ENCODE results near the gene GON7.
"Not testable (repeated sequence)": the region's sequence is repeated elsewhere in the genome, so short reads cannot be mapped to it uniquely, and the experiment has no call there.

GON7 gene

GRCh38 chr14:93199031-93199430 is 7.8 kb downstream of the GON7 start:
- DNase-seq = no peak

- DNase-seq = no peak
Measured at GRCh38 chr14:93195316-93195999, 11.4 kb downstream of the GON7 start.

DNA sequence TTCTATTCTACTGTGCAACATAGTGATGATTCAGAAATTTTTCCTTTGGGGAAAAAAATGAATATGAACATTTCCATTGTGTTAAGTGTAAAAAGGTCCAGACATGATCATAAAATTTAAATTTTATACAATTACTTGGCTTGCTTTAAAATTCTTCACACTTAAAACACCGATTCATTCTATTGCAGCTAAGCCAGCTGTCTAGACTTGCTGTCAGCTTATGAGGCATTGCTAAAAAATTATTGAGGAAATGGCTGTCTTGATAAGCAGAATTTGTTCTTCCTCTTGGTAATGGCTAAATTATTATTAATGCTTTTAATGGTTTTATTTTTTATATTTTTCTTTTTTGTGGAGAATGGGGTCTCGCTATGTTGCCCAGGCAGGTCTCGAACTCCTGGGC is 19.9 kb downstream of the GON7 start:
- DNase-seq = no peak

DNA sequence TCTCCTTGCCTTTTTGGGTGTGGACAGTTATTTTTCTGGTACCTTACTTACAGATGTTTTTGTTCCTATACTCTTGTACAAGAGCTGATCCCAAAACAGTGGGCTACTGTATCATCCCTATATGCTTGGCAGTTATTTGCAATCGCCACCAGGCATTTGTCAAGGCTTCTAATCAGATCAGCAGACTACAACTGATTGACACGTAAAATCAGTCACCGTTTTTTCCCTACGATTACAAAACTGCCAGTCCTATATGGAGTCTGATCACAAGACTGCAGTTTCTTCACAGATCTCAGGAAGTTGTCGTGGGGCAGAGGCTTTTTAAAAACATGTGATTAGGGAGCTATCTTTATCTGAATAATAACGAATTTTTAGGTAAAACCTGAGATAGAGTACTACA is 20.4 kb downstream of the GON7 start:
- no peak for DNase-seq

GRCh38 chr14:93185349-93185720 is 21.5 kb downstream of the GON7 start:
- DNase-seq = no peak

DNA sequence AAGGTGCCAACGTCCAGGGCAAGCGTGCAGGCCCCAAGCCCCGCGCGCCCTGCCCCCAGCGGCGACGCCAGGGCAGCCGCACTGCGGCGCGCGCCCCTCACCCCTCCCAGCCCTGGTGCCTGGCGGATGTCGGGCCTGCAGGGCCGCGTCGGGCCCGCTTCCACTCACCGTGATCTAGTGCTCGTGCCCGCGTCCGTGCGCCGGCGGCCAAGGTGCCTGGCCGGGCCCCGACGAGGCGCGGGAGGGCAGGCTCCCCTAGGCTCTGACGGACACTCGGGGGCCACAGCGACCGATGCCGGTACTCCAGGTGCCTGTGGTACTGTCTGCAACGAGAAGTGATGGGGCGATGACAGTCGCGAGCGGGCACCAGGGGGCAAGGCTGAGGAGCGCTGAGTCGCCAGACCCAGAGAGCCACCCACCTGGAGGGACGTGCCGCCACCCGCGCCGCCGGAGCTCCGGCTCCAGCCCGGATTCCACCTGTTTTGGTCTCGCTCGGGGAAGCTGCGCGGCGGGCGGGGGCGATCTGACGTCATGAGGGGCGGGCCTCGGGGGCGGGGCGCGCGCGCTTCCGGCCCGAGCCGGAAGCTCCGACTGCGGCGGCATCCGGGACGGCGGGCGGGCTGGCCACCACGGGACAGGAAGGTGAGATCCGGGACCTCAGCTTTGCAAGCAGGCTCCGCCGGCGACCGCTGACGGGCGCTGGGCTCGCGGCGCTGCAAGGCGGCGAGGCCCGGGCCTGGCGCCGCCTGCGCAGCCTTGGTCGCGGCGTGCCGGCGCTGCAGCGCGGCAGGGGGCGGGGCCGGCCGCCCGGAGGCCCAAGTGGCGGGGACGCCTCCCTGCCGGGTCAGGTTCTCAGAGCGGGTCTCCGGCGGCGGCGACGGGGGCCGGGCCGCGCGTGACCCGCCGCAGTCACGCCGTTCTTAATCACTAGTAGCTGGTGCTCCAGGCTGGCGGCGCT is 22.2 kb downstream of the GON7 start, which contains the start of the genes LYSET and MOAP1:
Gene LYSET, plus strand, starts transcription at position 927 of the 958 bp plus-strand sequence. CDS start 89 bp downstream, outside the sequence.
Gene MOAP1, minus strand, starts transcription at position 507 of the 958 bp plus-strand sequence. CDS start 655 bp downstream, outside the sequence.
- peak; percentile 59 for DNase-seq

DNA sequence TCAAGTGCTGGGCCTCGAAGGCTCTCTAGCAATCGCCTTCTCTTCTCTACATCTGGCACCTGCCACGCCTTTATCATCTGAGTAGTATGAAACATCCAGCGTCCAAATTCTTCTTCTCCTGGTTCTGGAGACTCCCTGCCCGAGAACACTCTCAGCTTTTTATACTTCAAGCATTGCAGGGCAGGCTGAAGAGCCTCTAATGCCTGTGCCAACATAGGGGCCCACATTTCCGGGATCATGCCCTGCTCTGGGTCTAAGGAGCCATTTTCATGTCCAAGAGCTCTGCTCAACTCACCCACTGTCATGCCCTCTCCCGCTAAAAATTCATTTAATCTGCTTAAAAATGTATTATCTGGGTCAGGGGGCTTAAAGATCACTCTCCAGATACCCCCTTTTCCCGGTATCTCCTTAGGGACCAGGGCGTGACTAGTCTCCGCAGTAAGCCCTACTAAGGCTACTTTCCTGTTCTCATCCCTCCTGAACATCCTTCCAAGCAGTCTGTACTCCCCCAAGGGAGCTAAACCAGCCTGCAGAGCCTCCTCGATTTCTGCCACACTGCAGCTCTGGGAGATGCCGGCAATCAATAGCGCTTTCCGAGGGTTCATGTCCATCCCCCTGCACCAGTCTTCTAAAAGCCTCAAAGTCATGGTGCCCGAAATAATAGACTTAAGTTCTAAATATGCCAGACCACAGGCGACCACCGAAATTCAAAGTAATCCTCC is 23.1 kb downstream of the GON7 start:
- DNase-seq = no peak

DNA sequence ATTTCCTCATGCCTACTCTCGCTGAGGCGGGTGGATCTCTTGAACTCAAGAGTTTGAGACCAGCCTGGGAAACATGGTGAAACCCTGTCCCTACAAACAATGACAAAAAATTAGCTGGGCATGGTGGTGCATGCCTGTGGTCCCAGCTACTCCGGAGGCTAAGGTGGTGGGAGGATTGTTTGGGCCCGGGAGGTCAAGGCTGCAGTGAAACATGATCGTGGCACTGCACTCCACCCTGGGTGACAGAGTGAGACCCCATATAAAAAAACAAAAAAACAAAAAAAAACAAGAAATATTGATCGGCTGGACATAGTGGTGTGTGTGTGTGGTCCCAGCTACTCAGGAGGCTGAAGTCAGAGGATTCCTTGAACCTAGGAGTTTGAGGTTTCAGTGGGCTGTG is 31.4 kb downstream of the GON7 start:
- DNase-seq = no peak

DNA sequence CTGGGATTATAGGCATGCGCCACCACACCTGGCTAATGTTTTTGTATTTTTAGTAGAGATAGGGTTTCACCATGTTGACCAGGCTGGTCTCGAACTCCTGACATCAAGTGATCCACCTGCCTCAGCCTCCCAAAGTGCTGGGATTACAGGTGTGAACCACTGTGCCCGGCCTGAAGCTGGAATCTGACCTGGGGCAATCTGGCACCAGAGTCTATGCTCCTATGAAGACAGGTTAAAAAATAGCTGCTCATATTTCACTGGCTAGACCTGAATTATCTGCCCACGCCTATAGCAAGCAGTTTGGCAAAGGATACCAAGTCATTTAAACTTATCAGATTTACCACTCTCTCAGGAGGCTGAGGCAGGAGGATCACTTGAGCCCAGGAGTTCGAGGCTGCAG is 32.1 kb downstream of the GON7 start:
- not testable (repeated sequence) for DNase-seq

- DNase-seq = no peak
Measured at GRCh38 chr14:93173943-93174395, 32.9 kb downstream of the GON7 start.

- DNase-seq = no peak
Measured at GRCh38 chr14:93171376-93171775, 35.5 kb downstream of the GON7 start.

DNA sequence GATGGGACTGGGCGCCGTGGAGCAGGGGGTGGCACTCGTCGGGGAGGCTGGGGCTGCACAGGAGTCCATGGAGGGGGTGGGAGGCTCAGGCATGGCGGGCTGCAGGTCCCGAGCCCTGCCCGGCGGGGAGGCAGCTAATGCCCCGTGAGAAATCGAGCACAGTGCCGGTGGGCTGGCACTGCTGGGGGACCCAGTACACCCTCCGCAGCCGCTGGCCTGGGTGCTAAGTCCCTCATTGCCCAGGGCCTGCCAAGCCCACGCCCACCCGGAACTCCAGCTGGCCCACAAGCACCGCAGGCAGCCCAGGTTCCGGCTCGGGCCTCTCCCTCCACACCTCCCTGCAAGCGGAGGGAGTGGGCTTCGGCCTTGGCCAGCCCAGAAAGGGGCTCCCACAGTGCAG is 36.7 kb downstream of the GON7 start:
- not testable (repeated sequence) for DNase-seq

- not testable (repeated sequence) for DNase-seq
Measured at GRCh38 chr14:93169619-93170018, 37.2 kb downstream of the GON7 start.

DNA sequence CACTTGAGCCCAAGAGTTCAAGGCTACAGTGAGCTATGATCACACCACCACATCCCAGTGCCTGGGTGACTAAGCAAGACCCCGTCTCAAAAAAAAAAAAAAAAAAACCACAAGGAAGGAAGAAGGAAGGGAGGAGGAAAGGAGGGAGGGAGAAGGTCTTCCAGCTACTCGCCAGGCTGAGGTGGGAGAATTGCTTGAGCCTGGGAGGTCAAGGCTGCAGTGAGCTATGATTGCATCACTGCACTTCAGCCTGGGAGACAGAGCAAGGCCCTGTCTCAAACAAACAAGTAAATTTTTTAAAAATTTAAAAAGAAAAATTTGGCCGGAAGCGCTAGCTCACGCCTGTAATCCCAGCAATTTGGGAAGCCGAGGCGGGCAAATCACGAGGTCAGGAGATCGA is 38.3 kb downstream of the GON7 start:
- DNase-seq = not testable (repeated sequence)

DNA sequence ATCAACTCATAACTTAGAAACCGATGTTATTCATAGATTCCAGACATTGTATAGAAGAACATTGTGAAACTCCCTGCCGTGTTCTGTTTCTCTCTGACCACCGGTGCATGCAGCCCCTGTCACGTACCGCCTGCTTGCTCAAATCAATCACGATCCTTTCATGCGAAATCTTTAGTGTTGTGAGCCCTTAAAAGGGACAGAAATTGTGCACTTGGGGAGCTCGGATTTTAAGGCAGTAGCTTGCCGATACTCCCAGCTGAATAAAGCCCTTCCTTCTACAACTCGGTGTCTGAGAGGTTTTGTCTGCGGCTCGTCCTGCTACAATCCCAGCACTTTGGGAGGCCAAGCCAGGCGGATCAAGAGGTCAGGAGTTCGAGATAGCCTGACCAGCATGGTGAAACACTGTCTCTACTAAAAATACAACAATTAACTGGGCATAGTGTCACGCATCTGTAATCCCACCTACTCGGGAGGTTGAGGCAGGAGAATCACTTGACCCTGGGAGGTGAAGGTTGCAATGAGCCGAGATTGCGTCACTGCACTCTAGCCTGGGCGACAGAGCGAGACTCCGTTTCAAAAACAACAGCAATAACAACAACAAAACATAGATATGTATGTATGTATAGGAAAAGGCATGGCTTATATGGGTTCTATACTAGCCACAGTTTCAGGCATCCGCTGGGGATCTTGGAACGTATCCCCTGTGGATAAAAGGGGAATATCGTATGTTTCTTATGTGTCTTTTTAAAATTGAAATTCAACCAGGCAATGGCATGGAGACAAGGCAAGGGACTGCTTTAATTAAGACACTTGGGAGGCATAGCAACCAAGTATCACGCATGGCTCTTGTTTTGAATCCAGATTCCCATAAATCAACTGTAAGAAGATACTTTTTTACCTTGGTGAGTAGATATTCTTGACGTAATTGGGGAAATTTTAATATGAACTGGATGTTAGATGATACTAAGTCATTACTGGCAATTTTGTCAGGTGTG is 41.3 kb downstream of the GON7 start:
- not testable (repeated sequence) for DNase-seq

DNA sequence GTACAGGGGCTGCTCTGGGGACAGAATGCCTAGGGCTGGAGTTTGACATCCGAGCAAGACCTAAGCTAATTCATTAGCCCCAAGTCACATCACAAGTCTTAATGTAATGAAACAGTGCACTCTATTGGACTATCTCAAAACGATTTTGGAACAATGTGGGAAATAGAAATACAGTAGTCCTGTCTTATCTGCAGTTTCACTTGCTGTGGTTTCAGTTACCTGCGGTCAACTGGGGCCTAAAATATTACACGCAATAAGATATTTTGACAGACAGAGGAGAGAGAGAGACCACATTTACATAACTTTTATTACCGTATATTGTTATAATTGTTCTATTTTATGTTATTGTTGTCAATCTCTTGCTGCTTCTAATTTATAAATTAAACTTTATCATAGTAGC is 43.3 kb downstream of the GON7 start:
- no peak for DNase-seq

GRCh38 chr14:93161411-93161940 is 45.4 kb downstream of the GON7 start:
- no peak for DNase-seq

DNA sequence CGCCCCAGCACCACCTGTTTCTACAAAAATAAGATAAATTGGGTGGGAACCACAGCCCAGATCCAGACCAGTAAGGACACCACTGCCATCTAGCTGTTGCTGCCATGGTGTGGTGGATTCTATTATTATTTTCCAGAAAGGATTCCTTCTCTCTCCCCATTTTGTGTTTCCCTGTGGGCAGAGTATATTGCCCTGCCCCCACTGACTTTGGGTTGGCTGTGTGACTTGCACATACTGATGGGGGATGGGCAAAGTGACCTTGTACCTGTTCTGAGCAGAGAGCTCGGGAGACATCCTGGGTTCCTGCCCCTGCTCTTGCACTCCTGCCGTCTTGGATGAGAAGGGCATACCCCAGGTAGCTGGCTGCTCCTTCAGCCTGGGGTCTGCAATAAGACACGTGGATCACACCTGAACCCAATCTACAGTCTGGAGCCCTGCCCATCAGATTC is 46.5 kb downstream of the GON7 start:
- no peak for DNase-seq

GRCh38 chr14:93159625-93160352 is 47.1 kb downstream of the GON7 start:
- DNase-seq = not testable (repeated sequence)

DNA sequence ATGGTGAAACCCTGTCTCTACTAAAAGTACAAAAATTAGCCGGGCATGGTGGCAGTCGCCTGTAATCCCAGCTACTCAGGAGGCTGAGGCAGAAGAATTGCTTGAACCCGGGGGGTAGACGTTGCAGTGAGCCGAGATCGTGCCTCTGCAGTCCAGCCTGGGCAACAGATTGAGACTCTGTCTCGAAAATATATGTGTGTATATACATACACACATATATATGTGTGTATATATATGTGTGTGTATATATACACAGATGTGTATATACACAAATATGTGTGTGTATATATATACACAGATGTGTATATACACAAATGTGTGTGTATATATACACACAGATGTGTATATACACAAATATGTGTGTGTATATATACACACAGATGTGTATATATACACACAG is 48.5 kb downstream of the GON7 start:
- DNase-seq = not testable (repeated sequence)
